Brain pericyte (primary cell): ENCODE data around the gene MYRIP.
"Not testable (repeated sequence)": the region's sequence is repeated elsewhere in the genome, so short reads cannot be mapped to it uniquely, and the experiment has no call there.

ENCODE experiments used
- DNase-seq: peaks from one replicate; pipeline ENCODE4 v3.0.0-alpha.2; 2012; ENCODE audit warnings: low read depth, low spot score

Gene MYRIP

GRCh38 chr3:40283057-40283456, 473.6 kb downstream of the MYRIP start:
- DNase-seq: not testable (repeated sequence)

GRCh38 chr3:40287248-40287647, 477.8 kb downstream of the MYRIP start:
- DNase-seq: no peak

GRCh38 chr3:40290396-40290795, 481.0 kb downstream of the MYRIP start:
- no peak for DNase-seq

GRCh38 chr3:40291471-40291870, 482.1 kb downstream of the MYRIP start:
- no peak for DNase-seq

- DNase-seq: no peak
These were observed 483.4 kb downstream of the MYRIP start for GRCh38 chr3:40292637-40293349.

- DNase-seq: no peak
These were observed 485.0 kb downstream of the MYRIP start for GRCh38 chr3:40294434-40294833.

- DNase-seq: no peak
These were observed 488.7 kb downstream of the MYRIP start for GRCh38 chr3:40298075-40298474.

- no peak for DNase-seq
These were observed 489.8 kb downstream of the MYRIP start for GRCh38 chr3:40299130-40299720.

GRCh38 chr3:40299721-40300335, 490.4 kb downstream of the MYRIP start:
- DNase-seq: peak; percentile 18

- no peak for DNase-seq
These were observed 493.4 kb downstream of the MYRIP start for GRCh38 chr3:40302784-40303183.

- DNase-seq: no peak
These were observed 494.9 kb downstream of the MYRIP start for GRCh38 chr3:40304352-40304751.

GRCh38 chr3:40306336-40306735, 496.9 kb downstream of the MYRIP start:
- DNase-seq: no peak

- DNase-seq: no peak
These were observed 497.8 kb downstream of the MYRIP start for GRCh38 chr3:40307176-40307575.

- no peak for DNase-seq
These were observed 499.5 kb downstream of the MYRIP start for GRCh38 chr3:40308725-40309417.

GRCh38 chr3:40309418-40309924, 500.1 kb downstream of the MYRIP start, which contains the start of gene EIF1B:
EIF1B (plus strand) TSS chr3:40309707; CDS start chr3:40309942, 235 bp downstream.
- DNase-seq: peak; percentile 91
